ENCODE results near the gene FOXC2.

DNA sequence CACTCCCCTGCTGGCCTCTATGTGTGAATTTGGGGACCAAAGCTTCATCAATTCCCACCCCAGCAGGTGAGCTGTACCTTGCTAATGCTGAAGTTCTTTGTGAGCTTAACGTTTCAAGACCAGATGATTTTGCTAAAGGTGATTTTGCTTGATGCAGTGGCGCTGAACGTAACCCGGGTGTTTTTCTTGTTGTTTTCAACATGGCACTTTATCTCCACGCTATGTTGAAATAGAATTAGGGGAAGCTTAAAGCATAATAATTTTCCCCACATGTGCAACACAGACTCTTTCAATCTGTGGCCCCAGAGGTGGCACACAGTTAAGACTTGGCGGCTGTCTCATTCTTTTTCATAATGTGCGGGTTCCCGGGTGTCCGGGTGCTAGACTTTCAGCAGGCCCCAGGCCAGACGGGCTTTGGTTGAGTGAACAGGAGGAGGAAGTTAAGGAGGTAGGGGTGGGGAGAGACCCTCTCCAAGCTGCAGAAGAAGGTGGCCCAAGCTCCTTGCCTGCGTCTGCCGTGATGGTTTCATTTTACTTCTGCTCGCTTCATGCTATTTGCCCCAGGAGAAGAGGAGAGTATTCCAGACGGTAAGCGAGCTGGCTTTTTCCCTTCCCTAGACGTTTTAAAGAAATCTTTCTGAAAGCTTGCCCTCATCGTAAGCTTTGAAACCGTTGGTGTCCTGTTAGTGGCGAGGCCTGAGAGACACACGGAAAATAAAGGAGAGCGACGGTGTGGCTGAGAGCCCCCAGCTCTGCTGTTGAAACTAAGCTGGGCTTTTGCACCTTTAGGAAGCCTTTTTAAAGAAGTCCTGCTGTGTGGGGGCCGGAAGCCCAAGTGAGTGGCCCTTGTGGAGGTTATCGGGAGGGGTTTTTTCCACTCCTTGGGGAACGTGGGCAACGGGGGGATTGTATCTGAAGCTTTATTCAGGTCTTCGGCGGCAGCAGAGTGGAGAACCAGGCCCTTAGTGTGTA lies 4.2 kb downstream of the FOXC2 start:
- TF ChIP-seq EP300 (IDR thresholded peaks at IDR 0.05) = no peak
- no peak for TF ChIP-seq POLR2A (IDR thresholded peaks at IDR 0.05)
